GM19238 (cell line): ENCODE measurements around the gene BICC1.

Source experiments
- DNase-seq: peaks from one replicate; pipeline ENCODE4 v3.0.0; 2011; ENCODE audit warnings: low spot score; ENCODE audit not compliant: insufficient read length

The BICC1 gene

DNA sequence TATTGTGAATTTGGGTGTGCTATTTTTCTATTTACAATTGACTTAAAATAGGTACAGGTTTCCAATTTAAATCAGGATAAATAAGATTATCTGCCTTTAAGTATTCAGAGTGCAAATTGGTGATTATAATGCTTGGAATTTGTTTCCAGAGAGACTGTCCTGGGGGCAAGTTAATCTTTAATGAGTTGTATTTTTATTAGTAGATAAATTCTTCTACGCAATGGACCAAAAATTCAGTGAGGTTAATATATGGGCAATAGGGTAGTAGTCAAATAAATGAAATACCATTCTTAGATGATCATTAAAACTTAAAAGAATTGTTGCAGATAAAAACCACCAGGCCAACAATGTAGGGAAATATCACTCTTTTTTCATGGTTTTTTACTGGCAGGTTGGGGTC is 3.4 kb downstream of the BICC1 start:
- DNase-seq, result no peak

DNA sequence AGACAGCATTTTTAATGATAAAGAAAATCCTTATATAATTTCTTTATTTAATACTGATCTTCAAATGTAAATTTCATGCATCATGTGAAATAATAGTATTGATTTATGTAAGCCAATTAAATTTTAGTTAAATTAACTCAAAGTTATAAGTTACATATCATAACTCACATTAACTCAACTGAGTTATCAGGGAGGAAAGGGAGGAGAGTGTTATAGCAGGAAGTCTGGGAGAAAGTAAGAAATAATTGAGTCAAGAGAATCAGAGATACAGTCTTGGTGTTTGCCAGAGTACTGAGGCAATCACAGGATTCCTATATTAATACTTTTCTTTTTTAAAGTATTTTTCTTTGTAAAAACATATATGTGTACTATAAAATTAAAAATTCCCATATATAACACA is 4.0 kb downstream of the BICC1 start:
- no peak for DNase-seq

- DNase-seq, result no peak
Observed at GRCh38 chr10:58517081-58517480, 4.4 kb downstream of the BICC1 start.

- no peak for DNase-seq
Observed at GRCh38 chr10:58517491-58518355, 5.1 kb downstream of the BICC1 start.

DNA sequence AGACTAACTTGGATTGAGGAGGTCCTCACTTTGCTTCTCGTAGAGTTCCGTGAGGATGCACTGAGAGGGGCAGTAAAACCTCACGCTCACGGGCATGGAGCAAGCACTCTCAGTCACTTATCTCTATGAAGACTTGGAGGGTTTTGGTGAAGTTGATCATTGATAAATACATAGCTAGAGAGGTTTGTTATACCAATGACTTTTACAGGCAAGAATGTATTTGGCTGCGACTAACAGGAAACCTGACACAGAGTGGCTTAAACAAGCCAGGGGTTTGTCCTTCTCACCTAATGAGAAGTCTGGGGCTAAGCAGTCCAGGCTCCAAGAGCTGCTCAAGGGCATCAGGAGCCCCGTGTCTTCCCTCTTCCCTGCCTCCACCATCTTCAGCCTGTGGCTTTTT is 6.1 kb downstream of the BICC1 start:
- no peak for DNase-seq

GRCh38 chr10:58529077-58529728 is 16.5 kb downstream of the BICC1 start:
- no peak for DNase-seq

DNA sequence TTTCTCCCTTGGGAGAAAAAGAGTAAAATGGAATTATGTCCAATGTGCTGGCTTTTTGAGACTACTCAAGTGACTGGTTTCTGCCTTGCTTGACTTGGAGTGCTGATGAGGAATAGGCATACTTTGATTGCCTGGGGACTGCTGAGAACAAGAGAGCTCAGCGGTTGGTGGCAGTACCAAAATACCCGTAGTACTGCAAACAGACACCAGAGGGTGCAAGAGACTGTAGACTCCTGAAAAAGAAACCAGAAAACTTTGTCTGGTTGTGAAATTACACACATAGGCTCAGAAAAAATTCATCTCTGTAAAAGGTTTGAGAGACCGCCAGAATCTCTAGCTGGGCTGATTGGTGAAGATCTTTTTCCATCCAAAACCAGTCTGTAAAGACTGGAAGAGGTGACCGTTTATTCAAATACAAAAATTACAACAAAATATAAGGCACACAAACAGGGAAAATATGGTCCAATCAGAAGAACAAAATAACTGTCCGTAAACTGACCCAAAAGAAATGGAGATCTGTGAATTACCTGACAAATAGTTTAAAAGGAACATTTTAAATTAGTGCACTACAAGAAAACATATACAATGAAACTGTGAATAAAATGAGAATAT is 18.5 kb downstream of the BICC1 start:
- no peak for DNase-seq

GRCh38 chr10:58535311-58535710 is 22.6 kb downstream of the BICC1 start:
- no peak for DNase-seq

GRCh38 chr10:58543141-58543540 is 30.5 kb downstream of the BICC1 start:
- DNase-seq, result no peak

DNA sequence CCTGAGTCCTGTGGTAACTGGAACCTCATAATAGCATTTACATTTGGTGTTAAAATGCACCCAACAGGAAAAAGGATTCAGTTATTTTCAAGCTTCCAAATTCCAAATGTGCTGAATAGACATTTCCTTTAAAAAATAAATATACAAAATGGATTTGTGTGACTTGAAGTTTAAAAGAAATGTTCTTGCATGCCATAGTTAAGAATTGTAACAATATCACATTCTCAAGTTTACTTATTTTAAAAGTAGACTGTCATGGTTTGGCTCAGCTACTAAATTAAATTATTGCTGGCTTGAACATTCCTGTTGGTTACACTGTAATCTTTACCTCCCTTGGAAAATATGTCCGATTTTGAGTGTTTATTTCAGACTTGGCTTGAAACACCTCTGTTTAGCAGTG is 31.5 kb downstream of the BICC1 start:
- DNase-seq, result no peak

GRCh38 chr10:58545427-58545826 is 32.8 kb downstream of the BICC1 start:
- DNase-seq, result no peak

GRCh38 chr10:58546137-58546536 is 33.5 kb downstream of the BICC1 start:
- DNase-seq, result no peak

- no peak for DNase-seq
Observed at GRCh38 chr10:58546722-58547445, 34.2 kb downstream of the BICC1 start.

GRCh38 chr10:58547963-58548362 is 35.3 kb downstream of the BICC1 start:
- no peak for DNase-seq

- DNase-seq, result no peak
Observed at GRCh38 chr10:58554316-58554715, 41.6 kb downstream of the BICC1 start.

- DNase-seq, result no peak
Observed at GRCh38 chr10:58555170-58555929, 42.7 kb downstream of the BICC1 start.

DNA sequence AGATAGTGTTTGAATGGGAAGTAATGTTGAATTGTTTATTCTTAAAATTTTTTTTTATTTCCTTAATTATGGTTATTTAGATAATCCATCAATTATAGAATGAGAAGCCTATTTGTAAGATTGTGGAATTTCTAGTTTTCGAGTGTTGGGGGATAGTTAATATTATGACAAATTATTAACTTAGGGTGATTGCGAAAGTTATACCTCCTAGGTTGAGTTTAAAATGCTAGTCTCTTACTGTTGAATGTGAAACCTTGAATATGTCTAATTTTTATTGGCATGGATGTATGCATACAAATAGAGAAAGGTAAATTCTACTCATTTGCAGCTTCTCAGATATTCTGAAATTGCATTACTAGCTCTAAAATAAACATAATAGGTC is 43.2 kb downstream of the BICC1 start:
- no peak for DNase-seq

DNA sequence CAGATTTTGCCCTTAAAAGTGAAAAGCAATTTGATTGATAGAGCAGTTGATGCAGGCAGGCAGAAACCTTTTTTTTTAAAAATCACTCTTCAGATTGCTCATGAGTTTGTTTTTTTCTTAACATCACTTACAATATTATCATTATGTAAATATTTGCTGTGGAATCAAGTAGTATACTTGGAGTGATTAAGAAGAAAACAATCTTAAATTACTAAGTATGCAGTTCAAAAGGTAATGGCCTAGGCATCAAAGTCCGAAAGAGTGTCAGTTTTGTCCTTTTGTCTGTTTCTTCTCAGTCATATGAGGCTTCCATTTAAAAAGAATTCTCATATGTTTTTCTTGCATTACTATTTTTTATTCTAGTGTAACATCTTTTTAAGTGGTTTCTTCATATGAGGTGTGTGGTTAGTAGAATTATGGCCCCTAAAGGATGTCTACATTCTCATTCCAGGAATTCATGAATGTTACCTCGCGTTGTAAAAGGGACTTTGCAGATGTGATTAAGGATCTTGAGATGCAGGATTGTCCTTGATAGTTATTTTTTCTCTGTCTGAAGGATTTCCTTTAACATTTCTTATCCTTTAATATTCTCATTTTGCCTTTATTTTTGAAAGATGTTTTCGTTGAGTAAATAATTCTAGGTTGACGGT is 44.0 kb downstream of the BICC1 start:
- DNase-seq, result no peak

DNA sequence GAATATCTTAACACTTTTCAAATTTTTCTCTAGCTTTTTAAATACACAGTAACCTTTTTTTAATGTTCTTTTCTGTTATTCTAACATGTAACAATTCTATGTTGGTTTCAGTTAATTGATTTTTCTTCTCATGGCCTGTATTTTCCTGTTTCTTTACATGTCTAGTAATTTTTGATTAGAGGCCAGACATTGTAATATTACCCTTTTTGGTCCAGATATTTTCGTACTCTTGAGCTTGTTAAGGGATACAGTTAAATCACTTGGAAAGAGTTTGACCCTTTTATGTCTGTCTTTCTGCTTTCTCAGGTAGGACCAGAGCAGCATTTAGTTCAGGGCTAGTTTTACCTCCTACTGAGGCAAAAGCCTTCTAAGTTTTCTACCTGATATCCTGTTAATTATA is 45.0 kb downstream of the BICC1 start:
- DNase-seq, result no peak

GRCh38 chr10:58560068-58560467 is 47.4 kb downstream of the BICC1 start:
- DNase-seq, result no peak

DNA sequence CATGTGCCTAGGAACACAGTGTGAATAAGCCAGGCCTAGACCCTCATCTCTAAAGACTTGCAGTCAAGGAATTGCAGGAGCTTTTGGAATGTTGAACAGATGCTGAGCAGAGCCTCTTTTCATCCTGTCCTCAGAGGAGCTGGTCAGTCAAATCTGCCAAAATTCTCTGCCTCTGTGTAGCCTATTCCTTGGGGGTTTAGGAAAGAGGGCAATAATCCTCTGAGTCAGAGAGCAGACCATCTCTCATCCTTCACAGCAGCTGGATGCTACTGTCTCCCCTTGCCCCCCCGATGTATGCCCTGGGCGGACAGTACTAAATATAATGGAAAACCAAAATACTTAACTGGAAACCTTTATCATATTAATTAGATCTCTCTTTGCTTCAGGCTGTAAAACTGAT is 52.6 kb downstream of the BICC1 start:
- DNase-seq, result no peak
